KMS-11 (cell line): ENCODE results near the gene IL22.

ENCODE experiments used
- H2AFZ ChIP-seq: fragments of 200-600 bp; sonication (generic); 2 replicates; pipeline ENCODE4 v1.6.1; 2016; ENCODE audit warnings: antibody characterized with exemption, mixed run types, low read depth
- H3K27ac ChIP-seq: fragments of 200-600 bp; sonication (generic); 2 replicates; pipeline ENCODE4 v1.6.1; 2016; ENCODE audit warnings: mild to moderate bottlenecking, mixed run types
- H3K27me3 ChIP-seq: fragments of 200-600 bp; sonication (generic); 2 replicates; pipeline ENCODE4 v1.6.1; 2017; ENCODE audit warnings: mild to moderate bottlenecking, low read depth, mixed run types, moderate library complexity; ENCODE audit not compliant: insufficient read depth
- H3K36me3 ChIP-seq: fragments of 200-600 bp; sonication (generic); 2 replicates; pipeline ENCODE4 v1.6.1; 2017; ENCODE audit warnings: mild to moderate bottlenecking, mixed run types; ENCODE audit not compliant: insufficient read depth
- H3K4me1 ChIP-seq: fragments of 200-600 bp; sonication (generic); 2 replicates; pipeline ENCODE4 v1.6.1; 2016; ENCODE audit warnings: mild to moderate bottlenecking, low read depth, mixed run types; ENCODE audit not compliant: poor library complexity, severe bottlenecking
- H3K4me2 ChIP-seq: fragments of 200-600 bp; sonication (generic); 2 replicates; pipeline ENCODE4 v1.7.0; 2016; ENCODE audit warnings: mild to moderate bottlenecking, mixed run types
- H3K4me3 ChIP-seq: fragments of 200-600 bp; sonication (generic); IDR thresholded peaks from 2 replicates; pipeline ENCODE4 v1.6.1; 2017; ENCODE audit warnings: low read depth, low read length, mixed read lengths; ENCODE audit not compliant: insufficient read depth
- H3K79me2 ChIP-seq: fragments of 200-600 bp; sonication (generic); 2 replicates; pipeline ENCODE4 v1.6.1; 2016; ENCODE audit warnings: low read depth, mixed run types; ENCODE audit not compliant: insufficient read depth
- H3K9ac ChIP-seq: fragments of 200-600 bp; sonication (generic); 2 replicates; pipeline ENCODE4 v1.6.1; 2016; ENCODE audit warnings: mild to moderate bottlenecking, mixed run types
- H4K20me1 ChIP-seq: fragments of 200-600 bp; sonication (generic); 2 replicates; pipeline ENCODE4 v1.6.1; 2016; ENCODE audit warnings: mild to moderate bottlenecking, mixed run types; ENCODE audit not compliant: insufficient read depth
- CTCF ChIP-seq: fragments of 200-600 bp; sonication (generic); conservative IDR thresholded peaks from 2 replicates; pipeline ENCODE4 v1.6.1; 2017; ENCODE audit warnings: low read depth, mild to moderate bottlenecking, antibody characterized with exemption, low read length, moderate library complexity, mixed read lengths

The IL22 gene

GRCh38 chr12:68253504-68253903, at the start of gene IL22:
Gene IL22 (minus strand): TSS chr12:68253604. CDS start chr12:68253448, 156 bp downstream.
- no peaks in the 10 kb centered on the region for H3K79me2 ChIP-seq
- H3K27me3 ChIP-seq: no peaks in the 10 kb centered on the region
- no peak within 1 kb of the TSS for H3K4me2 ChIP-seq
- no peak within 1 kb of the TSS for H3K27ac ChIP-seq
- no peak within 1 kb of the TSS for H3K9ac ChIP-seq
- H3K4me3 ChIP-seq: no peak within 1 kb of the TSS
- H2AFZ ChIP-seq: no peak within 1 kb of the TSS
- no peak for TF ChIP-seq CTCF
- no peaks in the 10 kb centered on the region for H3K36me3 ChIP-seq
- H4K20me1 ChIP-seq: no peaks in the 10 kb centered on the region
- no peaks in the 10 kb centered on the region for H3K4me1 ChIP-seq

- no peak overlapping the region for H3K27ac ChIP-seq
- H3K27me3 ChIP-seq: no peaks in the 10 kb centered on the region
- no peaks in the 10 kb centered on the region for H3K36me3 ChIP-seq
- no peak overlapping the region for H2AFZ ChIP-seq
- no peaks in the 10 kb centered on the region for H4K20me1 ChIP-seq
- no peaks in the 10 kb centered on the region for H3K79me2 ChIP-seq
- H3K4me1 ChIP-seq: no peaks in the 10 kb centered on the region
- H3K4me2 ChIP-seq: no peak overlapping the region
- H3K9ac ChIP-seq: no peak overlapping the region
- no peak overlapping the region for H3K4me3 ChIP-seq
- no peak for TF ChIP-seq CTCF
Observed at GRCh38 chr12:68297929-68298328, 44.5 kb upstream of the IL22 start.

- H3K4me3 ChIP-seq: no peak overlapping the region
- no peaks in the 10 kb centered on the region for H4K20me1 ChIP-seq
- no peak overlapping the region for H3K4me2 ChIP-seq
- TF ChIP-seq CTCF: no peak
- H3K36me3 ChIP-seq: no peaks in the 10 kb centered on the region
- H3K79me2 ChIP-seq: no peaks in the 10 kb centered on the region
- H3K27me3 ChIP-seq: no peaks in the 10 kb centered on the region
- no peak overlapping the region for H3K27ac ChIP-seq
- no peak overlapping the region for H3K9ac ChIP-seq
- peaks cover 12% of the 10 kb centered on the region for H3K4me1 ChIP-seq
- H2AFZ ChIP-seq: no peak overlapping the region
Observed at GRCh38 chr12:68294251-68294650, 40.8 kb upstream of the IL22 start.

- H2AFZ ChIP-seq: no peak overlapping the region
- no peaks in the 10 kb centered on the region for H3K79me2 ChIP-seq
- no peak overlapping the region for H3K27ac ChIP-seq
- TF ChIP-seq CTCF: no peak
- H3K36me3 ChIP-seq: no peaks in the 10 kb centered on the region
- no peaks in the 10 kb centered on the region for H4K20me1 ChIP-seq
- H3K27me3 ChIP-seq: no peaks in the 10 kb centered on the region
- no peak overlapping the region for H3K4me3 ChIP-seq
- no peak overlapping the region for H3K4me2 ChIP-seq
- H3K9ac ChIP-seq: no peak overlapping the region
- peaks cover 12% of the 10 kb centered on the region for H3K4me1 ChIP-seq
Observed at GRCh38 chr12:68293347-68293746, 39.9 kb upstream of the IL22 start.
